Osteoblast (primary cell): ENCODE measurements around the gene BOD1. TPM values are rescaled to one million over a fixed set of nuclear protein-coding genes. Genes with fewer than 3 reads are reported as not detected.

ENCODE experiments used
- DNase-seq: peaks from one replicate; pipeline ENCODE4 v3.0.0; 2011; ENCODE audit warnings: low spot score, mixed read lengths; ENCODE audit not compliant: insufficient read length; ENCODE audit errors: missing footprints
- H2AFZ ChIP-seq: 2 replicates; pipeline ENCODE4 v1.6.0; 2011; ENCODE audit warnings: mild to moderate bottlenecking, low read length
- H3K27ac ChIP-seq: 2 replicates; pipeline ENCODE4 v1.5.1; 2011; ENCODE audit warnings: mild to moderate bottlenecking, low read depth, low read length, moderate library complexity
- H3K27me3 ChIP-seq: 2 replicates; pipeline ENCODE4 v1.6.0; 2012; ENCODE audit warnings: mild to moderate bottlenecking, control low read depth, inconsistent platforms, low read length, moderate library complexity; ENCODE audit not compliant: insufficient read depth
- H3K36me3 ChIP-seq: 2 replicates; pipeline ENCODE4 v1.5.1; 2011; ENCODE audit warnings: mild to moderate bottlenecking, low read length, control low read depth, moderate library complexity; ENCODE audit not compliant: insufficient read depth
- H3K4me1 ChIP-seq: 2 replicates; pipeline ENCODE4 v1.5.1; 2011; ENCODE audit warnings: mild to moderate bottlenecking, low read length, control low read depth, moderate library complexity; ENCODE audit not compliant: insufficient read depth
- H3K4me2 ChIP-seq: 2 replicates; pipeline ENCODE4 v1.6.0; 2011; ENCODE audit warnings: mild to moderate bottlenecking, low read length; ENCODE audit not compliant: insufficient read depth
- H3K4me3 ChIP-seq: fragments of 200-600 bp; sonication (generic); 3 replicates; pipeline ENCODE4 v1.5.1; 2012; ENCODE audit warnings: mild to moderate bottlenecking, low read length, inconsistent platforms; ENCODE audit not compliant: insufficient read depth
- H3K79me2 ChIP-seq: 2 replicates; pipeline ENCODE4 v1.6.0; 2012; ENCODE audit warnings: mild to moderate bottlenecking, low read length, control low read depth, inconsistent platforms; ENCODE audit not compliant: insufficient read depth
- H3K9me3 ChIP-seq: 2 replicates; pipeline ENCODE4 v1.5.1; 2011; ENCODE audit warnings: low read depth, low read length, control low read depth
- H4K20me1 ChIP-seq: 2 replicates; pipeline ENCODE4 v1.6.0; 2012; ENCODE audit warnings: mild to moderate bottlenecking, low read length, control low read depth; ENCODE audit not compliant: insufficient read depth
- CTCF ChIP-seq: IDR thresholded peaks from 2 replicates; pipeline ENCODE4 v1.5.1; 2011; ENCODE audit warnings: mild to moderate bottlenecking, low read depth, low read length, moderate library complexity; ENCODE audit errors: extremely low read depth
- total RNA-seq: library from RNA; depleted of rRNA; stranded (reverse); fragments of >200 nt; gene quantifications from 2 replicates; pipeline ENCODE4 v1.2.3, GENCODE V29; 2012

BOD1 gene
- total RNA-seq, 1 donor = 90.5 TPM

GRCh38 chr5:173565491-173566072, 50.9 kb downstream of the BOD1 start:
- Histone ChIP-seq H3K79me2 (no peaks in the 10 kb centered on the region), H3K27ac (no peak overlapping the region), H3K4me2 (no peak overlapping the region), H3K27me3 (no peaks in the 10 kb centered on the region), H2AFZ (no peak overlapping the region), H4K20me1 (no peaks in the 10 kb centered on the region), H3K4me3 (no peak overlapping the region), H3K9me3 (no peaks in the 10 kb centered on the region), H3K36me3 (no peaks in the 10 kb centered on the region), H3K4me1 (peaks cover 12% of the 10 kb centered on the region)
- no peak for DNase-seq
- TF ChIP-seq CTCF = no peak

- Histone ChIP-seq H2AFZ (no peak overlapping the region), H3K4me1 (peaks cover 12% of the 10 kb centered on the region), H3K27ac (no peak overlapping the region), H3K9me3 (no peaks in the 10 kb centered on the region), H3K4me3 (no peak overlapping the region), H3K27me3 (no peaks in the 10 kb centered on the region), H4K20me1 (no peaks in the 10 kb centered on the region), H3K36me3 (no peaks in the 10 kb centered on the region), H3K4me2 (no peak overlapping the region), H3K79me2 (no peaks in the 10 kb centered on the region)
- DNase-seq = no peak
- no peak for TF ChIP-seq CTCF
Measured at GRCh38 chr5:173564106-173564505, 52.3 kb downstream of the BOD1 start.

GRCh38 chr5:173563246-173563645, 53.2 kb downstream of the BOD1 start:
- Histone ChIP-seq H2AFZ (no peak overlapping the region), H3K36me3 (no peaks in the 10 kb centered on the region), H3K27me3 (no peaks in the 10 kb centered on the region), H3K27ac (no peak overlapping the region), H3K9me3 (no peaks in the 10 kb centered on the region), H3K4me2 (no peak overlapping the region), H4K20me1 (no peaks in the 10 kb centered on the region), H3K4me1 (peaks cover 12% of the 10 kb centered on the region), H3K79me2 (no peaks in the 10 kb centered on the region), H3K4me3 (no peak overlapping the region)
- no peak for TF ChIP-seq CTCF
- no peak for DNase-seq

- Histone ChIP-seq H3K27me3 (no peaks in the 10 kb centered on the region), H3K36me3 (no peaks in the 10 kb centered on the region), H3K79me2 (no peaks in the 10 kb centered on the region), H2AFZ (no peak overlapping the region), H3K4me3 (no peak overlapping the region), H3K9me3 (no peaks in the 10 kb centered on the region), H4K20me1 (no peaks in the 10 kb centered on the region), H3K4me2 (no peak overlapping the region), H3K27ac (no peak overlapping the region), H3K4me1 (peaks cover 7% of the 10 kb centered on the region)
- TF ChIP-seq CTCF = no peak
- no peak for DNase-seq
Measured at GRCh38 chr5:173562451-173562850, 54.0 kb downstream of the BOD1 start.
